Measurements from ENCODE around the gene CHAF1B.

CHAF1B gene

DNA sequence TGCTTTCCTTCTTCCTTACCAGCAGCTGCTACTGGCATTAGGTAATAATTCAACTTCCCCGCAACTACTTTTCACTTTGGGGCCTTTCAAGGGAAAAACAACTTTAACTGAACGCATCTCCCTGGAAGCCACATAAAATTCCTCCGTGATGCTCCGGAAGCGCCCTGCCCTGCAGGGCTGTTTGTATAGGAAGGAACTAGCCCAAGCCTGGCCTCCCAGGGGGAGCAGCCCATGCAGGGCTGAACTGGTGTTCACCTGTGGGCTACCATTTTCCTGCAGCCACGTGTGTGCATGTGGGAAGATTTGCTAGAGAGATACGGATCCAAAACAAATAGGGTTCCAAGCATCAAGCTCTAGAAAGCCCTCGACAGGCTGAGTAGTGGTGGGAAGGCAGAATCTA, 80.3 kb downstream of the CHAF1B start:
- no peak for DNase-seq

DNA sequence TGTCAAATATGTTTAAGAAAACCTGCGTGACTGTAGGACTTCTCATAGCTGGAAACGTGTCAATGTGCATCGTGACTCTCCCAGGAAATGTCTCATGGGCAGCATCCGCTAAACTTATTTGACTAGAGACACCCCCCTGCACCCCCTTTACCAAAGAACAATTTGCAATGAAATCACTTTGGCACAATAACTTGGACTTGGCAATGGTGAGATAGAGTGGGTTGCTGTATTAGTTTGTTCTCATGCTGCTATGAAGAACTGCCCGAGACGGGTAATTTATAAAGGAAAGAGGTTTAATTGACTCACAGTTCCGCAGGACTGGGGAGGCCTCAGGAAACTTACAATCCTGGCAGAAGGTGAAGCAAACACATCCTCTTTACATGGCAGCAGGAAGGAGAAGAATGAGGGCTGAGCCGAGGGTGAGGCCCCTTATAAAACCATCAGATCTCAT, 80.9 kb downstream of the CHAF1B start:
- DNase-seq, result no peak

All from inflammatory macrophage treated with lipopolysaccharide for 1 hour (primary cell).